ENCODE data around the gene THRB. TPM values are rescaled to one million over a fixed set of nuclear protein-coding genes. Genes with fewer than 3 reads are reported as not detected.

THRB gene
- total RNA-seq, 1 donor from 2014 or later, result 19.7 TPM

DNA sequence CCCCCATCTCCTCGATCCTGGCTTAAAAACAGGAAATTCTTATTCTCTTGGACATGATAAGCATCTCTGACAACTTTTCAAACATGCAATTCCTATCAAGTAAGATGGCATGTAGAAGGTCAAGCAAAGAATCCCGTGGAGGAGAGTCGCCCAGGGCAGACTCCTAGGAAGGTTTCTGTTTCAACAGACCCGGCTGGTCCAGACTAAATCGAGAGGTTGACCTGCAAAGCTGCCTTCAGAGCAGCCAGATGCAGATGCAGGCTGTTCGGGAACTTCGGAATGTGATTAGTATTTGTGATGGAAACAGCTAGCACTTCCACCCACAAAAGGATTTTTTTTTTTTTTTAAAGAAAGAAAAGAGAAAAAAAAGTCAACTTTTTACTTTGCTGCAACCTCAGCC lies 332.8 kb downstream of the THRB start:
- DNase-seq (no peak), ATAC-seq (no peak)
- TF ChIP-seq, protein P1, sequence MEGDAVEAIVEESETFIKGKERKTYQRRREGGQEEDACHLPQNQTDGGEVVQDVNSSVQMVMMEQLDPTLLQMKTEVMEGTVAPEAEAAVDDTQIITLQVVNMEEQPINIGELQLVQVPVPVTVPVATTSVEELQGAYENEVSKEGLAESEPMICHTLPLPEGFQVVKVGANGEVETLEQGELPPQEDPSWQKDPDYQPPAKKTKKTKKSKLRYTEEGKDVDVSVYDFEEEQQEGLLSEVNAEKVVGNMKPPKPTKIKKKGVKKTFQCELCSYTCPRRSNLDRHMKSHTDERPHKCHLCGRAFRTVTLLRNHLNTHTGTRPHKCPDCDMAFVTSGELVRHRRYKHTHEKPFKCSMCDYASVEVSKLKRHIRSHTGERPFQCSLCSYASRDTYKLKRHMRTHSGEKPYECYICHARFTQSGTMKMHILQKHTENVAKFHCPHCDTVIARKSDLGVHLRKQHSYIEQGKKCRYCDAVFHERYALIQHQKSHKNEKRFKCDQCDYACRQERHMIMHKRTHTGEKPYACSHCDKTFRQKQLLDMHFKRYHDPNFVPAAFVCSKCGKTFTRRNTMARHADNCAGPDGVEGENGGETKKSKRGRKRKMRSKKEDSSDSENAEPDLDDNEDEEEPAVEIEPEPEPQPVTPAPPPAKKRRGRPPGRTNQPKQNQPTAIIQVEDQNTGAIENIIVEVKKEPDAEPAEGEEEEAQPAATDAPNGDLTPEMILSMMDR (IDR thresholded peaks at IDR 0.05), result no peak
- no peaks in the 10 kb centered on the region for H3K27me3 ChIP-seq
- no peaks in the 10 kb centered on the region for H3K4me1 ChIP-seq
- intact Hi-C loops (cut with DNase I), result no loop called here
- H3K36me3 ChIP-seq, result no peaks in the 10 kb centered on the region
- H3K4me3 ChIP-seq, result no peak overlapping the region
- H3K9me3 ChIP-seq, result no peaks in the 10 kb centered on the region
- no peak overlapping the region for H3K27ac ChIP-seq

DNA sequence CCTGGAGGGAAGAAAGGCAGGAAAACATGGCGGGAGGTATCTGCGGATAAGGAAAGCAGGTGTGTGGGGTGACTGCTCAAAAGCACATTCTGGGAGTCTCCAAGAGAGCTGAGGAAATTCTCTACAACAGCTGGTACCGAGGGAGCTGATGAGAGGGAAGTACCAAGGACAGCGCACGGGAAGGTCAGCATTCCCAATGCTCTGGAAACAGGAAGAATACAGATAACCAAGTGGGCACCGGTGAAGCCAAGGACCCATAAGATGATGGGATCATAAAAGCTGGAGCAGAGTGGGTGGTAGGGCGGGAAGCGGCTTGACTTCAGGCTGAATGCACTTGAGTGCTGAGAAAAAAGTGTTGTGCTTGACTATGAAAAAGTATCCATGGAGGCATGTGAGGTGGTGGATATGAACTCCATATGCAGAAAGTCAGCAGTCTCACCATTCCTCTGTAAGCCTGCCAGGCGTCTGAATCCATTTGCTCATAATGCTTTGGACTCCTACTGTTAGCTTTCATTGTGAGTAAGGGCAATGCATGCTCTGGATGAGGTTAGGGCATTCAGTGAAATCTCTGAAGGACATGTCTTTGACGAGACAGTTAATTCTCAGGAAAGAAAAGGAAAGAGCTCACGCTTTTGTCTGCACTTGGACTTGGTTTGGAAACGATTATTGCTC lies 334.1 kb downstream of the THRB start:
- no peaks in the 10 kb centered on the region for H3K36me3 ChIP-seq
- H3K9me3 ChIP-seq, result no peaks in the 10 kb centered on the region
- no peak overlapping the region for H3K4me3 ChIP-seq
- DNase-seq (no peak), ATAC-seq (peak; percentile 25)
- TF ChIP-seq, protein P1 (IDR thresholded peaks at IDR 0.05), result no peak
- intact Hi-C loops (cut with DNase I), result no loop called here
- no peaks in the 10 kb centered on the region for H3K27me3 ChIP-seq
- no peak overlapping the region for H3K27ac ChIP-seq
- no peaks in the 10 kb centered on the region for H3K4me1 ChIP-seq

DNA sequence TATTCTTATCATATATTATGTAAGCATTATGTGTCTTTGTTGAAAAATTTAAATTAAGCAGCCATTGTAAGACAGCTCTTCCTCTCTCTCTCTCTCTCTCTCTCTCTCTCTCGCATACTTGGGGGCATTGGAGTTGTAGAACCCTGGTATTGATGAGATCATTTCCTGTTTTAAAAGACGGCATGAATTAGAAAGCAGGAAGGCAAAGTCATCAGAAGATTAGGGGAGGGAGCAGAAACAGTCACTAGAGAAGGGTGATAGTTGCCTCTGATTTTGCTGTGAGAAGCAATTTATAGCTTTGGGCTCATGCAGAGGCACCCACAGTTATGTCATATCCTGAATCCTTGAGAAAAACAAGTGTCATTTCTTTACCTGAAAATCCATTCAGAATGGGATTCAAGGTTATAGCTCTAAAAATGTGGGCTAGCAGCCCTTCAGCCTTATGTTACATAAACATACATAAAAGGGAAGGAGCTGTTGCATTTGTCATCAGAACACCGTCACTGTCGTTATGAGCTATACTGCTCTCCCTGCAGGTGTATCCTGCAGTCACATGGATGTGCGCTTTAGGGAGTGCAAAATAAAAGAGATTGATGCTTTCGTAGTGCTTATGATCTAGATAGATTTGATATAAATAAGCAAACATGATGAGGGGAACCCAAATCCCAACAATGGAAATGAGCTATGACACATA lies 335.7 kb downstream of the THRB start:
- H3K4me3 ChIP-seq, result no peak overlapping the region
- DNase-seq (no peak), ATAC-seq (no peak)
- no peaks in the 10 kb centered on the region for H3K4me1 ChIP-seq
- H3K27ac ChIP-seq, result no peak overlapping the region
- H3K36me3 ChIP-seq, result no peaks in the 10 kb centered on the region
- TF ChIP-seq, protein P1 (IDR thresholded peaks at IDR 0.05), result no peak
- H3K9me3 ChIP-seq, result no peaks in the 10 kb centered on the region
- no peaks in the 10 kb centered on the region for H3K27me3 ChIP-seq
- intact Hi-C loops (cut with DNase I), result no loop called here

DNA sequence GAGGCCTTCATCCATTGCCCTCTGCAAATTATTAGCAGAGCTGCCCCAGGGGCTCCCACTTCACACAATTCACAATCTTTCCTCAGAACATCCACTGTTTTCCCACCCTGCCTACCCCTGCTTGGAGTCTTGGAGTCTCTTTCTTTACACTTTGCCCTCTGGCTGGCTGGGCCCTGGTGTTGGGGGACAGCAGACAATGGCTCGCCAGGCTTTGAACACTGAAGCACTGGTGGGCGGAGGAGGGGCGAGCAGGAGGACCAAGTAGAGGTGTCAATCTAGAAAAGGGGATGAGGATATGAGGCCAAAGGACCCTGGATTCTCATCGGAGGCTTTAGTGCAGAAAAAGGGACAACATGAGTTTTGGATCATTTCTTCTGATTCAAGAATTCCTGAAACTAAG lies 337.5 kb downstream of the THRB start:
- DNase-seq (no peak), ATAC-seq (no peak)
- H3K27ac ChIP-seq, result no peak overlapping the region
- no peak overlapping the region for H3K4me3 ChIP-seq
- no peaks in the 10 kb centered on the region for H3K27me3 ChIP-seq
- H3K9me3 ChIP-seq, result no peaks in the 10 kb centered on the region
- H3K4me1 ChIP-seq, result no peaks in the 10 kb centered on the region
- TF ChIP-seq, protein P1 (IDR thresholded peaks at IDR 0.05), result no peak
- H3K36me3 ChIP-seq, result no peaks in the 10 kb centered on the region
- intact Hi-C loops (cut with DNase I), result no loop called here

DNA sequence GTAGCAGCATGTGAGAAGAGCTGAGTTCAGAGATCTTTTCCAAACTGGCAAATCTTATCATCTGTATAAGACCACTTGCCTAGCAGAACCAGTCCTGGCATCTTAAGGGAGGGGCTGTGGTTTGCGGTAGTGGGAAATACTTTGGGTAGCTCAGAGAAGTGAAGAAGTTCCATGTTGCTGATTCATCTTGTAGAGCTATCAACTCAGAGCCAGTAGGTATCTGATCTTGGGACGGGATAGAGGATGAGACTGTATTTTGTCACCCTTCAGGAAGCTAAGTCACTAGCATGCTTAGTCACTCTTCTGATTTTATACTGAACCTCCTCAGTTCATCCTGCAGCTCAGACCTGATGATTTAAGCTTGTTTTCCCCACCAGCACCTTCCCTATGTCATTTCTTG lies 338.2 kb downstream of the THRB start:
- no peak for DNase-seq
- Histone ChIP-seq H3K27ac (no peak overlapping the region), H3K9me3 (no peaks in the 10 kb centered on the region), H3K4me1 (no peaks in the 10 kb centered on the region), H3K27me3 (no peaks in the 10 kb centered on the region), H3K36me3 (no peaks in the 10 kb centered on the region), H3K4me3 (no peak overlapping the region)
- TF ChIP-seq, protein P1 (IDR thresholded peaks at IDR 0.05), result no peak
- ATAC-seq, result no peak
- intact Hi-C loops (cut with DNase I), result no loop called here
